Neural crest cell (in vitro differentiated cells): ENCODE measurements around the gene P3H1. TPM values are rescaled to one million over a fixed set of nuclear protein-coding genes. Genes with fewer than 3 reads are reported as not detected.

Experiments used
- DNase-seq: peaks from one replicate; pipeline ENCODE4 v3.0.0; 2021; ENCODE audit warnings: low read depth, mixed read lengths, low spot score
- H3K27ac Mint-ChIP-seq: one replicate; pipeline ENCODE4 v1.8.0; 2021; ENCODE audit warnings: mild to moderate bottlenecking, mixed read lengths; ENCODE audit not compliant: unreplicated experiment
- H3K27me3 Mint-ChIP-seq: 2 replicates; pipeline ENCODE4 v1.8.0; 2021; ENCODE audit warnings: low read depth, mild to moderate bottlenecking, mixed read lengths
- H3K36me3 Mint-ChIP-seq: 2 replicates; pipeline ENCODE4 v1.8.0; 2021; ENCODE audit warnings: low read depth, mild to moderate bottlenecking, mixed read lengths
- H3K4me1 Mint-ChIP-seq: 2 replicates; pipeline ENCODE4 v1.8.0; 2021; ENCODE audit warnings: mixed read lengths
- H3K4me3 Mint-ChIP-seq: one replicate; pipeline ENCODE4 v1.8.0; 2021; ENCODE audit warnings: mild to moderate bottlenecking, mixed read lengths
- H3K9me3 Mint-ChIP-seq: 2 replicates; pipeline ENCODE4 v1.8.0; 2021; ENCODE audit warnings: mixed read lengths
- CTCF ChIP-seq: fragments of 200-600 bp; sonication (generic); conservative IDR thresholded peaks from 2 replicates; pipeline ENCODE4 v1.5.0; 2021; ENCODE audit warnings: antibody characterized with exemption, mild to moderate bottlenecking
- total RNA-seq: library from RNA; stranded (reverse); gene quantifications from 2 replicates; pipeline ENCODE4 v1.2.1, GENCODE V29; 2021

Gene P3H1
- total RNA-seq, 1 donor from 2014 or later: 88.6 TPM

GRCh38 chr1:42780176-42780575, 13.3 kb upstream of the P3H1 start:
- DNase-seq: no peak
- H3K4me1 Mint-ChIP-seq: no peaks in the 10 kb centered on the region
- no peaks in the 10 kb centered on the region for H3K27me3 Mint-ChIP-seq
- TF ChIP-seq CTCF: no peak
- H3K9me3 Mint-ChIP-seq: no peaks in the 10 kb centered on the region
- no peak overlapping the region for H3K27ac Mint-ChIP-seq
- peaks cover 12% of the 10 kb centered on the region for H3K36me3 Mint-ChIP-seq
- H3K4me3 Mint-ChIP-seq: no peak overlapping the region

GRCh38 chr1:42779725-42780124, 12.9 kb upstream of the P3H1 start:
- no peaks in the 10 kb centered on the region for H3K27me3 Mint-ChIP-seq

GRCh38 chr1:42777852-42778251, 11.0 kb upstream of the P3H1 start:
- no peaks in the 10 kb centered on the region for H3K9me3 Mint-ChIP-seq
- H3K4me3 Mint-ChIP-seq: no peak overlapping the region
- peaks cover 18% of the 10 kb centered on the region for H3K36me3 Mint-ChIP-seq
- no peak overlapping the region for H3K27ac Mint-ChIP-seq
- peak; percentile 46 for DNase-seq
- H3K4me1 Mint-ChIP-seq: no peaks in the 10 kb centered on the region
- TF ChIP-seq CTCF: peak; percentile 71
- no peaks in the 10 kb centered on the region for H3K27me3 Mint-ChIP-seq

More at GRCh38 chr1:42779725-42780124, 12.9 kb upstream of the P3H1 start:
- Mint-ChIP-seq H3K36me3 (peaks cover 17% of the 10 kb centered on the region), H3K4me1 (no peaks in the 10 kb centered on the region), H3K9me3 (no peaks in the 10 kb centered on the region), H3K27ac (no peak overlapping the region), H3K4me3 (no peak overlapping the region)
- no peak for TF ChIP-seq CTCF
- no peak for DNase-seq

- no peak for DNase-seq
- H3K27ac Mint-ChIP-seq: no peak overlapping the region
- peaks cover 3% of the 10 kb centered on the region for H3K4me1 Mint-ChIP-seq
- H3K27me3 Mint-ChIP-seq: no peaks in the 10 kb centered on the region
- peaks cover 15% of the 10 kb centered on the region for H3K36me3 Mint-ChIP-seq
- H3K4me3 Mint-ChIP-seq: no peak overlapping the region
- no peaks in the 10 kb centered on the region for H3K9me3 Mint-ChIP-seq
- TF ChIP-seq CTCF: no peak
Observed at GRCh38 chr1:42776502-42776901, 9.7 kb upstream of the P3H1 start.

GRCh38 chr1:42774928-42775526, 8.2 kb upstream of the P3H1 start:
- H3K27me3 Mint-ChIP-seq: no peaks in the 10 kb centered on the region
- TF ChIP-seq CTCF: no peak
- H3K27ac Mint-ChIP-seq: no peak overlapping the region
- peaks cover 10% of the 10 kb centered on the region for H3K4me1 Mint-ChIP-seq
- H3K9me3 Mint-ChIP-seq: no peaks in the 10 kb centered on the region
- H3K4me3 Mint-ChIP-seq: no peak overlapping the region
- peaks cover 12% of the 10 kb centered on the region for H3K36me3 Mint-ChIP-seq
- DNase-seq: no peak
